ENCODE measurements around the gene CCDC40. TPM values are rescaled to one million over a fixed set of nuclear protein-coding genes. Genes with fewer than 3 reads are reported as not detected.

CCDC40 gene
- total RNA-seq, 1 experiment from 2014 or later, result 7.5 TPM

DNA sequence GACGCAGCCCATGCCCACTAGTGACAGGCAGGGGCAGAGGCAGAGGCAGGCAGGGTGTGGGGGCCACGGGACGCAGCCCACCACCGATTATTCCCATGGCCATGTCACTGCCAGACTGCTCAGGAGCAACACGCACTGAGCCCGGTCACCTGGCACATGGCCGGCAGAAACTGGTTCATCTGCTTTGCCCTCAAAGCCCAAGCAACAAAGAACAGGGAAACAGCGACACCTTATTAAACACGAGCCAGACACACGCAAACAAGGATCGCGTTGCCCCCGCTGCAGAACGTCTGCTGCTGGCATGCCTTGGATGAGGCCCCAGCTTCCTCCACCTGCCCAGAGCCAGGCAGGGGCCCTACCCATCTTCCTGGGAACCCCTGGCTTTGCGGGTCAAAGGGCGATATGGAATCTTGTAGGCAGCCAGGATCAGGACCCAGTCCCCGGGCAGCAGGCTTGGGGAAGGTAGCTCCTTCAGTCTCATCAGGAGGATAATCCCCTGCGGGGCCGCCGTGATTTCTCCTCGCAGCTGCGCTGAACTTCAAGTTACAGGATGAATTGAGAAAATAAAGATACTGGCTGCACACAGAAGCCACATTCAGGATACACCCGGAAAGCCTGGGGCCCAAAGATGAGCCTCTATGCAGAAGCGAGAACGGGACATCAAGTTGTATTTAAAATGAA lies 5.6 kb upstream of the CCDC40 start:
- peak overlapping the region; percentile 70 for H3K27ac ChIP-seq (ENCODE audit: low read length)
- peak overlapping the region; percentile 15; the same call in 1 of the 2 replicates for H3K9ac ChIP-seq (ENCODE audit: low read length)
- H3K9me3 ChIP-seq (ENCODE audit: low read length), result no peaks in the 10 kb centered on the region
- peaks cover 43% of the 10 kb centered on the region for H3K4me1 ChIP-seq (ENCODE audit: insufficient read depth, low read length)
- peak overlapping the region; percentile 5; the same call in 1 of the 2 replicates for H2AFZ ChIP-seq (ENCODE audit: low read length)
- peak; percentile 90 for DNase-seq
- H3K79me2 ChIP-seq (ENCODE audit: low read length), result peaks cover 82% of the 10 kb centered on the region
- no peak for ATAC-seq
- no TSS peak for BruUV-seq (replicated peaks)
- H3K4me2 ChIP-seq (ENCODE audit: low read length), result peak overlapping the region; percentile 66
- ChIA-PET CTCF (interaction anchor here (0.6 kb wide), 1 partner anchor 24 kb away, joined by 3 read pairs; no protein-coding TSS in a partner anchor), POLR2A (ENCODE audit: unreplicated experiment) (interaction anchor here (0.6 kb wide), 1 partner anchor 52 kb away, joined by 3 read pairs; no protein-coding TSS in a partner anchor)
- no peaks in the 10 kb centered on the region for H3K27me3 ChIP-seq (ENCODE audit: low read length)
- TF ChIP-seq CTCF (conservative IDR thresholded peaks at IDR 0.05; ENCODE audit: low read depth, low read length), result peak; percentile 52
- TF ChIP-seq EZH2 (IDR thresholded peaks at IDR 0.05; ENCODE audit: low read length, unreplicated experiment), result no peak
- no peak for TF ChIP-seq EZH2phosphoT487 (IDR thresholded peaks at IDR 0.05; ENCODE audit: borderline replicate concordance, low read length)
- no peaks in the 10 kb centered on the region; the same call in 1 of the 2 replicates for H3K36me3 ChIP-seq (ENCODE audit: low read depth, low read length)
- H3K9me2 ChIP-seq (replicated peaks; ENCODE audit: low read length), result no peaks in the 10 kb centered on the region
- no peaks in the 10 kb centered on the region for H3F3A ChIP-seq (ENCODE audit: low read length, unreplicated experiment)
- intact Hi-C loops (cut with micrococcal nuclease), result no loop called here
- H4K20me1 ChIP-seq (ENCODE audit: low read length), result peaks cover 5% of the 10 kb centered on the region; the same call in 1 of the 2 replicates
- no peak overlapping the region for H3K4me3 ChIP-seq (ENCODE audit: low read length)

GRCh38 chr17:80031691-80032430 lies 4.6 kb upstream of the CCDC40 start:
- Histone ChIP-seq H3K4me1 (ENCODE audit: insufficient read depth, low read length) (peaks cover 44% of the 10 kb centered on the region), H3K27ac (ENCODE audit: low read length) (no peak overlapping the region), H3K27me3 (ENCODE audit: low read length) (no peaks in the 10 kb centered on the region), H3K4me3 (ENCODE audit: low read length) (no peak overlapping the region), H3K79me2 (ENCODE audit: low read length) (peaks cover 72% of the 10 kb centered on the region), H3K9me2 (replicated peaks; ENCODE audit: low read length) (no peaks in the 10 kb centered on the region), H4K20me1 (ENCODE audit: low read length) (peaks cover 5% of the 10 kb centered on the region; the same call in 1 of the 2 replicates), H3F3A (ENCODE audit: low read length, unreplicated experiment) (no peaks in the 10 kb centered on the region), H3K4me2 (ENCODE audit: low read length) (no peak overlapping the region), H3K9ac (ENCODE audit: low read length) (no peak overlapping the region), H2AFZ (ENCODE audit: low read length) (no peak overlapping the region), H3K36me3 (ENCODE audit: low read depth, low read length) (no peaks in the 10 kb centered on the region; the same call in 1 of the 2 replicates), H3K9me3 (ENCODE audit: low read length) (no peaks in the 10 kb centered on the region)
- intact Hi-C loops (cut with micrococcal nuclease), result no loop called here
- ATAC-seq, result no peak
- no peak for TF ChIP-seq CTCF (conservative IDR thresholded peaks at IDR 0.05; ENCODE audit: low read depth, low read length)
- TF ChIP-seq EZH2phosphoT487 (IDR thresholded peaks at IDR 0.05; ENCODE audit: borderline replicate concordance, low read length), result no peak
- no peak for TF ChIP-seq EZH2 (IDR thresholded peaks at IDR 0.05; ENCODE audit: low read length, unreplicated experiment)
- BruUV-seq (replicated peaks), result no TSS peak
- no peak for DNase-seq
- CTCF ChIA-PET, result no interaction called here
- POLR2A ChIA-PET (ENCODE audit: unreplicated experiment), result no interaction called here
